Measurements from ENCODE around the gene DIPK1A. TPM values are rescaled to one million over a fixed set of nuclear protein-coding genes. Genes with fewer than 3 reads are reported as not detected.

Gene DIPK1A
- total and polyA plus RNA-seq, 3 donors from 2014 or later, result 14.7 to 25.4 (median 21.4) TPM

- TF ChIP-seq CTCF (IDR thresholded peaks at IDR 0.05) (no peak), POLR2A (IDR thresholded peaks at IDR 0.05) (no peak)
- no peak for DNase-seq
- Histone ChIP-seq H3K4me3 (no peak overlapping the region), H3K27ac (no peak overlapping the region), H3K27me3 (no peaks in the 10 kb centered on the region), H3K36me3 (ENCODE audit: low read depth, missing control alignments) (no peaks in the 10 kb centered on the region), H3K9me3 (no peaks in the 10 kb centered on the region), H3K4me1 (peaks cover 10% of the 10 kb centered on the region)
- WGBS, 2 donors, result 77 to 83% methylated on average over 4 of the region's 4 CpGs
- intact Hi-C loops (cut with DNase I; ENCODE audit: low total_unique reads), result no loop called here
Measured at GRCh38 chr1:92931691-92932090, 29.6 kb downstream of the DIPK1A start.

GRCh38 chr1:92929461-92929860 lies 31.8 kb downstream of the DIPK1A start:
- Histone ChIP-seq H3K9me3 (no peaks in the 10 kb centered on the region), H3K36me3 (ENCODE audit: low read depth, missing control alignments) (no peaks in the 10 kb centered on the region), H3K4me1 (peaks cover 6% of the 10 kb centered on the region), H3K27ac (no peak overlapping the region), H3K27me3 (no peaks in the 10 kb centered on the region), H3K4me3 (no peak overlapping the region)
- intact Hi-C loops (cut with DNase I; ENCODE audit: low total_unique reads), result no loop called here
- no peak for TF ChIP-seq POLR2A (IDR thresholded peaks at IDR 0.05)
- no peak for TF ChIP-seq CTCF (IDR thresholded peaks at IDR 0.05)
- no peak for DNase-seq
- WGBS, 2 donors, result 27 to 72% methylated on average over 1 of the region's 1 CpG

GRCh38 chr1:92927870-92928269 lies 33.4 kb downstream of the DIPK1A start:
- H3K27ac ChIP-seq, result no peak overlapping the region
- H3K4me3 ChIP-seq, result no peak overlapping the region
- H3K36me3 ChIP-seq (ENCODE audit: low read depth, missing control alignments), result no peaks in the 10 kb centered on the region
- no peaks in the 10 kb centered on the region for H3K9me3 ChIP-seq
- TF ChIP-seq CTCF (IDR thresholded peaks at IDR 0.05), result no peak
- TF ChIP-seq POLR2A (IDR thresholded peaks at IDR 0.05), result no peak
- no peak for DNase-seq
- H3K4me1 ChIP-seq, result no peaks in the 10 kb centered on the region
- H3K27me3 ChIP-seq, result no peaks in the 10 kb centered on the region
- intact Hi-C loops (cut with DNase I; ENCODE audit: low total_unique reads), result no loop called here

GRCh38 chr1:92926873-92927272 lies 34.4 kb downstream of the DIPK1A start:
- TF ChIP-seq CTCF (IDR thresholded peaks at IDR 0.05) (no peak), POLR2A (IDR thresholded peaks at IDR 0.05) (no peak)
- H3K9me3 ChIP-seq, result no peaks in the 10 kb centered on the region
- intact Hi-C loops (cut with DNase I; ENCODE audit: low total_unique reads), result no loop called here
- no peak overlapping the region for H3K27ac ChIP-seq
- H3K4me1 ChIP-seq, result no peaks in the 10 kb centered on the region
- no peaks in the 10 kb centered on the region for H3K36me3 ChIP-seq (ENCODE audit: low read depth, missing control alignments)
- no peak overlapping the region for H3K4me3 ChIP-seq
- DNase-seq, result no peak
- H3K27me3 ChIP-seq, result no peaks in the 10 kb centered on the region
- 85 to 93% methylated on average over 1 of the region's 1 CpG for WGBS, 2 donors

GRCh38 chr1:92924501-92924900 lies 36.8 kb downstream of the DIPK1A start:
- no peaks in the 10 kb centered on the region for H3K36me3 ChIP-seq (ENCODE audit: low read depth, missing control alignments)
- no peaks in the 10 kb centered on the region for H3K27me3 ChIP-seq
- H3K4me1 ChIP-seq, result no peaks in the 10 kb centered on the region
- TF ChIP-seq POLR2A (IDR thresholded peaks at IDR 0.05) (no peak), CTCF (IDR thresholded peaks at IDR 0.05) (no peak)
- intact Hi-C loops (cut with DNase I; ENCODE audit: low total_unique reads), result no loop called here
- DNase-seq, result no peak
- no peak overlapping the region for H3K4me3 ChIP-seq
- 89 to 91% methylated on average over 9 of the region's 9 CpGs for WGBS, 2 donors
- H3K27ac ChIP-seq, result no peak overlapping the region
- no peaks in the 10 kb centered on the region for H3K9me3 ChIP-seq
